Endodermal cell (in vitro differentiated cells): ENCODE results near the gene ATP6V1D. TPM values are rescaled to one million over a fixed set of nuclear protein-coding genes. Genes with fewer than 3 reads are reported as not detected.

ENCODE experiments used
- DNase-seq: peaks from one replicate; pipeline ENCODE4 v3.0.0-alpha.2; 2017
- H3K27ac ChIP-seq: 2 replicates; pipeline ENCODE4 v1.5.1; 2013; ENCODE audit warnings: mild to moderate bottlenecking, low read depth, low read length, moderate library complexity
- H3K27me3 ChIP-seq: 2 replicates; pipeline ENCODE4 v1.6.1; 2013; ENCODE audit warnings: mild to moderate bottlenecking, low read length, moderate library complexity; ENCODE audit not compliant: insufficient read depth, control insufficient read depth, poor library complexity, severe bottlenecking
- H3K36me3 ChIP-seq: 2 replicates; pipeline ENCODE4 v1.7.0; 2013; ENCODE audit warnings: mild to moderate bottlenecking, low read length, moderate library complexity; ENCODE audit not compliant: control insufficient read depth, insufficient read depth
- H3K4me1 ChIP-seq: one replicate; pipeline ENCODE4 v1.7.0; 2013; ENCODE audit warnings: low read length; ENCODE audit not compliant: control insufficient read depth, insufficient read depth
- H3K4me3 ChIP-seq: 2 replicates; pipeline ENCODE4 v1.5.1; 2013; ENCODE audit warnings: mild to moderate bottlenecking, low read length, moderate library complexity
- H3K9ac ChIP-seq: 2 replicates; pipeline ENCODE4 v1.6.1; 2013; ENCODE audit warnings: mild to moderate bottlenecking, low read length, moderate library complexity; ENCODE audit not compliant: poor library complexity, severe bottlenecking; ENCODE audit errors: extremely low read depth
- H3K9me3 ChIP-seq: 2 replicates; pipeline ENCODE4 v1.6.1; 2013; ENCODE audit warnings: mild to moderate bottlenecking, low read length, moderate library complexity; ENCODE audit not compliant: control insufficient read depth
- H3K27ac Mint-ChIP-seq: 2 replicates; pipeline ENCODE4 v1.8.0; 2020; ENCODE audit warnings: mixed read lengths
- H3K27me3 Mint-ChIP-seq: 2 replicates; pipeline ENCODE4 v1.8.0; 2021; ENCODE audit warnings: mild to moderate bottlenecking, mixed read lengths; ENCODE audit not compliant: insufficient read depth
- H3K36me3 Mint-ChIP-seq: 2 replicates; pipeline ENCODE4 v1.8.0; 2020; ENCODE audit warnings: low read depth, mixed read lengths
- H3K4me1 Mint-ChIP-seq: 2 replicates; pipeline ENCODE4 v1.8.0; 2020; ENCODE audit warnings: mixed read lengths
- H3K4me3 Mint-ChIP-seq: 2 replicates; pipeline ENCODE4 v1.8.0; 2020; ENCODE audit warnings: mild to moderate bottlenecking, moderate library complexity, mixed read lengths
- H3K9me3 Mint-ChIP-seq: 2 replicates; pipeline ENCODE4 v1.8.0; 2020; ENCODE audit warnings: mild to moderate bottlenecking, mixed read lengths
- CTCF ChIP-seq: fragments of 200-600 bp; sonication (generic); conservative IDR thresholded peaks from 2 replicates; pipeline ENCODE4 v1.5.0; 2021; ENCODE audit warnings: antibody characterized with exemption, mild to moderate bottlenecking
- WGBS, 2 experiments: methylation state at CpG; one replicate each; pipeline versions ENCODE4 v1.1.5 to v1.1.7; 2013; ENCODE audit warnings: missing lambda C conversion rate in 2 of 2, mixed read lengths in 1 of 2; ENCODE audit not compliant: insufficient coverage in 1 of 2, insufficient read length in 1 of 2; 5-methylcytosine and 5-hydroxymethylcytosine counted together
- total RNA-seq, 2 donors: library from RNA; stranded (reverse); fragmentation: NEBNext Ultra II Directional in 1 of 2; extraction: Animal tissue kit (Norgen Biotek cat#: 25700) in 1 of 2; gene quantifications; 2 replicates in 1 of 2; 3 replicates in 1 of 2; pipeline ENCODE4 v1.2.1, GENCODE V29; 2021

Gene ATP6V1D
- total RNA-seq, 2 donors from 2014 or later: 82.2 to 108 TPM

GRCh38 chr14:67389811-67390534, 30.4 kb upstream of the ATP6V1D start:
- H3K36me3 ChIP-seq: peaks cover 19% of the 10 kb centered on the region
- peaks cover 7% of the 10 kb centered on the region for H3K36me3 Mint-ChIP-seq
- TF ChIP-seq CTCF: peak; percentile 43

GRCh38 chr14:67389275-67389674, 29.7 kb upstream of the ATP6V1D start:
- 93% methylated on average over 3 of the region's 3 CpGs; no CpG with 5 or more reads in 1 of the 2 experiments for WGBS, 2 experiments

More at GRCh38 chr14:67389811-67390534, 30.4 kb upstream of the ATP6V1D start:
- Mint-ChIP-seq H3K4me3 (no peak overlapping the region), H3K27ac (no peak overlapping the region), H3K9me3 (no peaks in the 10 kb centered on the region), H3K27me3 (no peaks in the 10 kb centered on the region), H3K4me1 (no peaks in the 10 kb centered on the region)
- no peak for DNase-seq
- Histone ChIP-seq H3K4me1 (no peaks in the 10 kb centered on the region), H3K27ac (no peak overlapping the region), H3K27me3 (no peaks in the 10 kb centered on the region), H3K9ac (no peak overlapping the region), H3K9me3 (no peaks in the 10 kb centered on the region), H3K4me3 (no peak overlapping the region)
- WGBS, 2 experiments: 76 to 100% methylated on average over 1 of the region's 1 CpG

GRCh38 chr14:67387195-67387594, 27.6 kb upstream of the ATP6V1D start:
- no peaks in the 10 kb centered on the region for H3K9me3 Mint-ChIP-seq
- H3K36me3 Mint-ChIP-seq: peaks cover 29% of the 10 kb centered on the region
- H3K27me3 ChIP-seq: no peaks in the 10 kb centered on the region
- H3K4me1 ChIP-seq: no peaks in the 10 kb centered on the region
- no peak for DNase-seq
- no peak overlapping the region for H3K4me3 Mint-ChIP-seq
- H3K27me3 Mint-ChIP-seq: no peaks in the 10 kb centered on the region
- no peak overlapping the region for H3K9ac ChIP-seq
- H3K27ac ChIP-seq: no peak overlapping the region
- H3K4me1 Mint-ChIP-seq: no peaks in the 10 kb centered on the region
- peaks cover 47% of the 10 kb centered on the region for H3K36me3 ChIP-seq
- no peak overlapping the region for H3K4me3 ChIP-seq
- H3K27ac Mint-ChIP-seq: no peak overlapping the region
- H3K9me3 ChIP-seq: no peaks in the 10 kb centered on the region
- 92% methylated on average over 2 of the region's 2 CpGs; no CpG with 5 or more reads in 1 of the 2 experiments for WGBS, 2 experiments
- TF ChIP-seq CTCF: no peak

More at GRCh38 chr14:67389275-67389674, 29.7 kb upstream of the ATP6V1D start:
- no peaks in the 10 kb centered on the region for H3K27me3 ChIP-seq
- TF ChIP-seq CTCF: no peak
- H3K4me3 Mint-ChIP-seq: no peak overlapping the region
- no peaks in the 10 kb centered on the region for H3K4me1 ChIP-seq
- no peak overlapping the region for H3K4me3 ChIP-seq
- peaks cover 26% of the 10 kb centered on the region for H3K36me3 ChIP-seq
- no peak overlapping the region for H3K27ac ChIP-seq
- no peak overlapping the region for H3K27ac Mint-ChIP-seq
- H3K4me1 Mint-ChIP-seq: no peaks in the 10 kb centered on the region
- no peak overlapping the region for H3K9ac ChIP-seq
- no peaks in the 10 kb centered on the region for H3K27me3 Mint-ChIP-seq
- no peaks in the 10 kb centered on the region for H3K9me3 Mint-ChIP-seq
- no peak for DNase-seq
- no peaks in the 10 kb centered on the region for H3K9me3 ChIP-seq
- peaks cover 14% of the 10 kb centered on the region for H3K36me3 Mint-ChIP-seq
